HS-27A (cell line): ENCODE measurements around the gene EBLN1.
A peak's percentile ranks its signal among the peaks of the same experiment; 100 is the strongest.

Experiments used
- DNase-seq: peaks from one replicate; pipeline ENCODE4 v3.0.0-alpha.2; 2012; ENCODE audit warnings: low read depth, missing footprints

The EBLN1 gene

GRCh38 chr10:22217842-22218241 lies at the start of gene EBLN1:
Gene EBLN1, minus strand, starts transcription at chr10:22218015. Its CDS starts 8,032 bp downstream, at chr10:22209983.
- DNase-seq: no peak

- DNase-seq: no peak
Measured at GRCh38 chr10:22265839-22266537, 48.2 kb upstream of the EBLN1 start.

- no peak for DNase-seq
Measured at GRCh38 chr10:22263106-22263505, 45.3 kb upstream of the EBLN1 start.

GRCh38 chr10:22259280-22259679 lies 41.5 kb upstream of the EBLN1 start:
- DNase-seq: no peak

- no peak for DNase-seq
Measured at GRCh38 chr10:22258471-22258870, 40.7 kb upstream of the EBLN1 start.

GRCh38 chr10:22253580-22253882 lies 35.7 kb upstream of the EBLN1 start:
- DNase-seq: no peak

GRCh38 chr10:22252801-22253579 lies 35.2 kb upstream of the EBLN1 start:
- no peak for DNase-seq

GRCh38 chr10:22252224-22252800 lies 34.5 kb upstream of the EBLN1 start:
- no peak for DNase-seq

- peak; percentile 30 for DNase-seq
Measured at GRCh38 chr10:22251751-22252223, 34.0 kb upstream of the EBLN1 start.

GRCh38 chr10:22250897-22251660 lies 33.3 kb upstream of the EBLN1 start:
- peak; percentile 9 for DNase-seq

GRCh38 chr10:22247636-22248035 lies 29.8 kb upstream of the EBLN1 start:
- DNase-seq: no peak

GRCh38 chr10:22246680-22247391 lies 29.0 kb upstream of the EBLN1 start:
- DNase-seq: peak; percentile 69

GRCh38 chr10:22245567-22245966 lies 27.8 kb upstream of the EBLN1 start:
- peak; percentile 51 for DNase-seq

GRCh38 chr10:22244855-22245254 lies 27.0 kb upstream of the EBLN1 start:
- no peak for DNase-seq

- DNase-seq: no peak
Measured at GRCh38 chr10:22244001-22244400, 26.2 kb upstream of the EBLN1 start.

- DNase-seq: no peak
Measured at GRCh38 chr10:22243321-22243720, 25.5 kb upstream of the EBLN1 start.

- DNase-seq: no peak
Measured at GRCh38 chr10:22231260-22231659, 13.4 kb upstream of the EBLN1 start.

GRCh38 chr10:22230158-22230833 lies 12.5 kb upstream of the EBLN1 start:
- DNase-seq: peak; percentile 39

GRCh38 chr10:22229802-22230157 lies 12.0 kb upstream of the EBLN1 start:
- DNase-seq: peak; percentile 8

- peak; percentile 64 for DNase-seq
Measured at GRCh38 chr10:22228943-22229801, 11.4 kb upstream of the EBLN1 start.
